Retina (tissue), 1 donor: ENCODE results near the gene HNRNPL.
"Not testable (repeated sequence)": the region's sequence is repeated elsewhere in the genome, so short reads cannot be mapped to it uniquely, and the experiment has no call there.

Experiments used
- DNase-seq: peaks from one replicate; pipeline ENCODE4 v3.0.0-alpha.2; 2016

Gene HNRNPL

DNA sequence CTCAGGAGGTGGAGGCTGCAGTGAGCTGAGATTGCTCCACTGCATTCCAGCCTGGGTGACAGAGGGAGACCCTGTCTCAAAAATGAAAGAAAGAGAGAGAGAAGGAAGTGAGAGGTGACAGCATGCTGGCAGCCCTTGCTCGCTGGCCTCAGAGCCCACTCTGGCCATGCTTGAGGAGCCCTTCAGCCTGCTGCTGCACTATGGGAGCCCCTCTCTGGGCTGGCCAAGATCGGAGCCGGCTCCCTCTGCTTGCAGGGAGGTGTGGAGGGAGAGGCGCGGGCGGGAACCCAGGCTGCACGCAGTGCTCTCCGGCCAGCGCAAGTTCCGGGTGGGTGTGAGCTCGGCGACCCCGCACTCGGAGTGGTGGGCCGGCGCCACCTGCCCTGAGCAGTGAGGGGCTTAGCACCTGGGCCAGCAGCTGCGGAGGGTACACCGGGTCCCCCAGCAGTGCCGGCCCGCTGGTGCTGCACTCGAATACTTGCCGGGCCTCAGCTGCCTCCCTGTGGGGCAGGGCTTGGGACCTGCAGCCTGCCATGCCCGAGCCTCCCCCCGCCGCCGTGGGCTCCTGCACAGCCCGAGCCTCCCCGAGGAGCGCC lies 28.5 kb downstream of the HNRNPL start:
- not testable (repeated sequence) for DNase-seq

DNA sequence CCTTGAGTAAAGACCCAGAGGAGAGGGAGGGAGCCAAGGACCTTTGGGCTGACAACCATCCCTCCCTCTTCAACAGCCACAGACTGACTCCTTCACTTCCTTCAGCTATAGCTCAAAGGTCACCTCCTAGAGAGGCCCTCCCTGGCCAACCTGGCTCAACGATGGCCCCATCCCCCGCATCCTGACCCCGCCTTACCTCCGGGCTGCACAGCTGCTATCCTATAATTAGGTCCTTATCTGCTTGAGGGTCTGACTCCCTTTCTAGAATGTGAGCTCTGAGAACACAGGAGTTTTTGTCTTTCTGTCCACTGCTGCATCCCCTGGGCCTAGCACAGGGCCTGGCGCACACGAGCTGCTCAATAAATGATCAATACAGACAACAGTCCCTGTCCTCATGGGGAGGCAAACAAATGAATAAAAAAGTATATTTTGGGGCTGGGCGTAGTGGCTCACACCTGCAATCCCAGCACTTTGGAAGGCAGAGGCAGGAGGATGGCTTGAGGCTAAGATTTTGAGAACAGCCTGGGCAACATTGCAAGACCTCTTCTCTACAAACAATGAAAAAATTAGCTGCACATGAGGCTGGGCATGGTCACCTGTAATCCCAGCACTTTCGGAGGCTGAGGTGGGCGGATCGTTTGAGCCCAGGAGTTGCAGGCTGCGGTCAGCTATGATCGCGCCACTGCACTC lies 30.4 kb downstream of the HNRNPL start:
- no peak for DNase-seq

DNA sequence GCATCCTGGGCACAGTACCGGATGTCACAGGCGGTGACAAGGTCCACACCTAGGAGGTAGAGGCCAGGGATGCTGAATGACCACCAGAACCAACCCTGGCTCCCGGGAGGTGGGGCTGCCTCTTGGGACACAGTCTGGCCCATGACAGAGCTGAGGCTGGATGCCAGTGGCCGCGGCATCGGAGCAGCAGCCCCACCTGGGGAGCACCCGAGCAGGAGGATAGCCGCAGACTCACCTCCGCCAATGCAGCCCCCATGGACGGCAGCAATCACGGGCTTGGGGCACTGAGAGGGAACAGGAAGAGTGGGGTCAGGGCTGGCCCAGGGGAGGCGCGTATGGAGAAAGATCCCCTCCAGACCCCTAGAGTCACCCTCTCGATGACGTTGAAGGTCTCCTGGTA lies 32.7 kb downstream of the HNRNPL start:
- DNase-seq: no peak

DNA sequence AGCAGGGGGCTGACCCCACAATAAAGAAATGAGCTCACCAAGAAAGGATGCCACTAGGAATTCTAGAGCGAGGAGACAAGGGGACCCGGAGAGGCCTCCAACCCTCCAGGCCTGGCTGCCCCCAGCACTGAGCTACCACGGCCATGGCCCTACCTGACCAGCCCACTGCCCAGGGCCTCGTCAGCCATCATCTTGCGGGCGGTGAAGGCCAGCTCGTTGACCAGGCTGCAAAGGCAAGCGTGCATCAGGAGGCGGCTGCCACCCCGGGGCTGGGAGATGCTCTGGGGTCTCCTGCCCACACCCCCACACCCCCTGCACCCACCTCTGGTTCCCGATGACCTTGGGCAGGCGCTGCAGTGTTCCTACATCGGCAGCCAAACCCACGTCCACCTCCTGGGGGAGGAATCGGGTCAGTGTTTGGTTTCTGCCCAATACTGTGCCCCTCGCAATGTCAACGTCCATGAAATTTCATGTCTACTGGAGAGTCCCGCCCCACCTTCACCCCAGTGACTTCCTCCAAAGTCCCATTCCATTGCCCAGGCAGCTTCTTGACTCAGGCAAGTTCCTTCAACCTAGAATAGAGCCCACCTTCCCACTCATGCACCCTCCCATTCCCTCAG lies 33.5 kb downstream of the HNRNPL start:
- no peak for DNase-seq

DNA sequence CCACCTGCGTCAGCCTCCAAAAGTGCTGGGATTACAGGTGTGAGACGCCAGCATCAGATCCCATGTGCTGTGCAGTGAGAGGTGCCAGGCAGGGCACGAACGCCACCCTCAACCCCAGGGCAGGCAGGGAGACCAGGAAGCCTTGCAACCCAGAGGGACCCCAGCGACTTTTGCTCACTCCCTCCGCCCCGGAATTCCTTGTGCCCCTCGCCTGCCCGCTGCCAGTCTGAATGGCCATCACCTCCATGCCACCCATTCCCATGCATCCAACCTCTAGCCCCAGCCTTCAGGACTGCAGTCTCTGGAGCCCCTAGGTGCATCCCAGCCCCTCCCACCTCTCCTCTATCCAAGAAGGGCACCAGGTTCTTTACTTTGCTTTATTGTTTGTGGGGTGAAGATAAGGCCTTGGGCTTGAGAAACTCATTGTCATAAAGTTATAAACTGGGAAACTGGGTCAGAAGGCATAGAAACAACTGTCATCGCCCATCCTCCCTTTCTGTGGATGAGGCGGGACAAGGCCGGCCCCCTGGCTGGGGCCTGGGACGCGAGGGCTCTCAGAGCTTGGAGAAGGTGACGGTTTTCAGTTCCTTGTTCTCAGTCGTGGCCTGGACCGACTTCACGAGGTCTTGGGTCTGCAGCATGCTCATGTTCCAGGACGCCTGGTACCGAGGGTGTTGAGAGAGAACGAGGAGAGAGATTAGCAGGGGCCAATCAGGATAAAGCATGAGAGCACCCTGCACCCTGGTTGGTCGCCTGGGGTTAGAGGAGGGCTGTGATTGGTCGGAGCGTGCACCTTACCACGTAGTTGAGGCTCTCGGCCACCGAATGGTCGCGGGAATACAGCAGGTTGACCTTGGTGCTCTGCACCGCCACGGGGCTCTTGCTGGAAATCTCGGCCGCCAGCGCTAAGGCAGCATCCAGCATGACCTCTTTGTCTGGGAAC lies 34.5 kb downstream of the HNRNPL start:
- no peak for DNase-seq

DNA sequence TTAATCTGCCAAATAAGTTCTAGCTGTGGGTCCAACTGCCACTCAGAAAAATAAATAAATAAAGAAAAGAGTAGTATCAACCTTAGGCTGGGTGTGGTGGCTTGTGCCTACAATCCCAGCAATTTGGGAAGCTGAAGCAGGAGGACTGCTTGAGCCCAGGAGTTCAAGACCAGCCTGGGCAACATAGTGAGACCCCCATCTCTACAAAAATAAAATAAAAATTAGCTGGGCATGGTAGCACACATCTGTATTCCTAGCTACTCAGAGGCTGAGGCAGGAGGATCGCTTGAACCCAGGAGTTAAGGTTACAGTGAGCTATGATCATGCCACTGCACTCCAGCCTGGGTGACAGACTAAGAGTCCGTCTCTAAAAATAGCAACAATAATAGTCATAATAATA lies 35.9 kb downstream of the HNRNPL start:
- DNase-seq: not testable (repeated sequence)

DNA sequence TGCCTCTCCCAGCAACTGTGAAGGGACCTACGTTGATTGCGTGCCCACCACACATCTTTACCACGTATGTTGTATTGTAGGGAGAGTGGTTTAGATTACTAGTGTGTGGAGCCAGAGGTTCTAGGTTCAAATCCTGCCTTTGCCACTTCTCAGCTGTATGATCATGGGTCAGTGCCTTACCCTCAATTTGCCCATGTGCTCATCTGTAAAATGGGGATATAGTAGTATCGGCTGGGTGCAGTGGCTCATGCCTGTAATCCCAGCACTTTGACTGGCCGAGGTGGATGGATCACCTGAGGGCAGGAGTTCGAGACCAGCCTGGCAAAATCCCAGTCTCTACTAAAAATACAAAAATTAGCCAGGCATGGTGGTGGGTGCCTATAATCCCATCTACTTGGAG lies 36.5 kb downstream of the HNRNPL start:
- no peak for DNase-seq

DNA sequence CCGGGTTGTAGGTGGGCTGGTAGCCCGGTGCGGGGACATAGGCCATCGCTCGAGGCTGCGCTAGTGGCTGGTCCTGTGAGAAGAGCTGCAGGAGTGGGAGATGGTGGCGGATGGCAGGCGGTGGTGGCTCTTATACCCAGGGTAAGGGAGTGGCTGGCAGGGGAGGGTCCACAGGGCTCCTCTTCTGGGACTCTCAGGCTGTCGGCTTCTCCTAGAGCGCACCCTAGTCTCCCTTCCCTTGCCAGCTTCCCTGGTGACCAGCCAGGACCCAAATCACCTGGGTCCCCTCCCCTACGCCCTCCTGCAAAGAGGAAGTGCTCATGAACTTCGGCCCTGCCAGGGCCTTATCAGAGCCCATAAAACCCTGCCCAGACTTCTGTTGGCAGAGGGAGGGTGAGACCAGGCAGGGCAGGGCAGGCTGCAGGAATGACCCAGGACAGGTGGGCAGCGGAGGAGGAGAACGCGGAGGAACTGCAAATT lies 36.9 kb downstream of the HNRNPL start, which contains the start of gene LGALS4:
TSS of gene LGALS4 (minus strand) at position 105 of the 480 bp plus-strand sequence. CDS start at position 46, 59 bp downstream.
- no peak for DNase-seq

DNA sequence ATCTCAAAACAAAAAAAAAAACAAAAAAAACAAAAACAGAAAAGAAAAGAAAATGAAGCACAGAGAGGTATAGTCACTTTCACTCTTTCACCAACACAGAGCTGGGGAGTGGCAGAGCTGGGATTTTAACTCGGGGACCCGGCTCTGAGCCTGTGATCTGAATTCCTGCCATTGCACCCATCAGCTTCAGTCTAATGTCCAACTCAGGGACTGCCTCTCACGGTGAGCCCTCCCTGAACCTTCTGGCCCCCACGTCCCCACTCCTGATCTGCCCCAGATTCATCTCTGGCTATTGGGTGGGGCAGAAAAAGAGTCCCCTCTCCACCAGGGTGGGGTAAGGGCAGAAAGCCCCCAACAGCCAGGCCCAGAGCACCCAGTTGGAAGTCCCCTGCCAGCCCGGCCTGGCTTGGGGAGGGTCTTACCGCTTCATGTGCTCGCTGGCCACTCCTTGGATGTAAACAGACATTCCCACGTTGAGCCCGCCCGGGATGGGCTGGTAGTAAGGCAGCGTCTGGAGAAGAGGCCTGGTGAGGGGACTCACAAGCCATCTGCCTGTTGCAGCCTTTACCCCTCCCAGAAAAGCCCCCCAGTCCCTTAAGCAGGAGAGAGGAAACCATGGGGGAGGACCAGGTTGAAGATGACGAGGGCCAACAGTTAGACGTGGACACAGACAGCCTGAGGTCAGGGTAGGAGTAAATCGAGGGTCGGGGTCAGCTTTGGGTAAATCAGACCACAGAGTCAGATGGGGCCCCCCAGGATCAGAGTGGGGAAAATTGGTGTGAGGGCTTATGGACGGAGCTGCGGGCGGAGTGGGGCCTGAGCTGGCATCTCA lies 37.6 kb downstream of the HNRNPL start:
- no peak for DNase-seq

DNA sequence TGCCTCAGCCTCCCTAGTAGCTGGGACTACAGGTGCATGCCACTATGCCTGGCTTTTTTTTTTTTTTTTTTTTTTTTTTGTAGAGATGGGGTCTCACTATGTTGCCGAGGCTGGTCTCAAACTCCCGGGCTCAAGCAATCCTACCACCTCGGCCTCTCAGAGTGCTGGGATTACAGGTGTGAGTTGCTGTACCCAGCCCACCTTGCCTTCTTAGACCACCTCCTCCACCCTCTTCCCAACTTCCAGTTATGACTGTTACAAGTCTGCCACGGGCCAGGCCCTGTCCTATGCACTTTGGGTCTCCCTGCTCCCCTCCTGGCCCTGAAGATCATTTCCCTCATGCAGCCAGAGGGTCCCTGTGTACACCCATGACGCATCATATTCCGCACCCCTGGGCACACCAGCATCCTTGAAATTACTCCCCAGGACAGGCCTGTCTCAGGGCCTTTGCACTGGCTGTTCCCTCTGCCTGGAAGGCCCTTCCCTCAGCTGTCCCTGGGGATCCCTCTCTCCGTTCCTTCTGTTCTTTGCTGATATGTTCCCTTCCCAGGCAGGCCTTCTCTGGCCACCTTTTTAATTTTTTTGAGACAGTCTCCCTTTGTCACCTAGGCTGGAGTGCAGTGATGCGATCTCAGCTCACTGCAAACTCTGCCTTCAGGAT lies 40.1 kb downstream of the HNRNPL start:
- DNase-seq: no peak

DNA sequence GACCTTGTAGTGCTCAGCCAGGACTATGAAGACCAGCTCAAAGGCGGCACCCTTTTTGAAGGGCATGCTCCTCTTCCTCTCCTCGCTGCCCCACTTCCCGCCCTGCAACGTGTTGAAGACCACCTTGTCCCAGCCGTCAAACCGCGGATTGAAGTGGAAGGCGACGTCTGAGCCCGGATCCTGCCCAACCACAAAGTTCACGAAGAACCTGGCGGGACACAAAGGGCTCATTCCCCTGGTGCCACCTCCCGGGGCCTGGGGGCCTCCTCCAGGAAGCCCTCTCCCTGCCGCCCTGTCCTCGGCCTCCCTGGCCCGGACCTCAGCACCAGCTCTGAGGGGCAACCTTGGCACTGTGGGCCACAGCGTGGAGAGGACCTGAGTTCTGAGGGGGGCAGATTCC lies 41.0 kb downstream of the HNRNPL start:
- DNase-seq: no peak

DNA sequence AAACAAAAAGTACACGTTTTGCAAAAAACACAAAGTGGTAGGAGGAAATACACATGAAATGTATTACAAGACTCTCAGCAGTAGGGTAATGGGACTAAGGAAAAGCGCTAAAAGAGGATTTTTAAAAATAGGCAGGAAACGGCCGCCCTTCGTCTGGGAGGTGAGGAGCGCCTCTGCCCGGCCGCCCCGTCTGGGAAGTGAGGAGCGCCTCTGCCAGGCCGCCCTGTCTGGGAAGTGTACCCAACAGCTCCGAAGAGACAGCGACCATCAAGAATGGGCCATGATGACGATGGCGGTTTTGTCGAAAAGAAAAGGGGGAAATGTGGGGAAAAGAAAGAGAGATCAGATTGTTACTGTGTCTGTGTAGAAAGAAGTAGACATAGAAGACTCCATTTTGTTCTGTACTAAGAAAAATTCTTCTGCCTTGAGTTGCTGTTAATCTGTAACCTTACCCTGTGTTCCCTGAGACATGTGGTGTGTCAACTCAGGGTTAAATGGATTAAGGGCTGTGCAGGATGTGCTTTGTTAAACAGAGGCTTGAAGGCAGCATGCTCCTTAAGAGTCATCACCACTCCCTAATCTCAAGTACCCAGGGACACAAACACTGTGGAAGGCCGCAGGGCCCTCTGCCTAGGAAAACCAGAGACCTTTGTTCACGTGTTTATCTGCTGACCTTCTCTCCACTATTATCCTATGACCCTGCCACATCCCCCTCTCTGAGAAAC lies 42.2 kb downstream of the HNRNPL start:
- DNase-seq: not testable (repeated sequence)

DNA sequence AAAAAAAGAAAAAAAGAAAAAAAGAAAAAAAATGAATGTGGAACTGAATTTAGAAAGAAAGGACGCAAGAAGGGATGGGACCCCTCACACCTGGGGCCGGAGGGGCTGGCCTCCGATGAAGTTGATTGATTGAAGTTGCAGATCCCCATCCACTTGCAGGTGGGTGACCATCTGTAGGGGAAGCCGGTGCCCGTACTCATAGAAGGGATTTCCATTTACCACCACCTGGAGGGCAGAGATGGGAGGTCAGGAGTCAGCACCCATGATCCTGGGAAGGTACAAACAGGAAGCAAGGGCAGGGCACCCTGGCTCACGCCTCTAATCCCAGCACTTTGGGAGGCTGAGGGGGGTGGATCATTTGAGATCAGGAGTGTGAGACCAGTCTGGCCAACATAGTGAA lies 43.4 kb downstream of the HNRNPL start:
- DNase-seq: no peak

DNA sequence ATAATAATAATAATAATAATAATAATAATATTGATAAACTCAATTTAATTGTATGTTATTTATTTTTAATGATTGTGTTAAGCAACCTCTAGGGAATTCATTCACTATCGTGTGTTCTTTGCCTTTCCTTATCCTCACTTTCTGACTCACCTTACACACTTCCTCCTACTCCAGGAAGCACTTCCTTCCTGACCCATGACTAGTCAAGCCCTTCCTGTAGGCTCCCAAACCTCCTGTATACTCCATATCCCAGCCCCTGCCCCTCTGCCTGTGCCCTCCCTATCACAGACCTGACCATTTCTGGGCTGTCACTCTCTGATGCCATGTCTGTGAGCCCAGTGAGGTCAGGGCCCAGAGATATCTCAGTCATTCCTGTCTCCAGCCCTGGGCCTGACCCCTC lies 44.6 kb downstream of the HNRNPL start:
- DNase-seq: no peak

DNA sequence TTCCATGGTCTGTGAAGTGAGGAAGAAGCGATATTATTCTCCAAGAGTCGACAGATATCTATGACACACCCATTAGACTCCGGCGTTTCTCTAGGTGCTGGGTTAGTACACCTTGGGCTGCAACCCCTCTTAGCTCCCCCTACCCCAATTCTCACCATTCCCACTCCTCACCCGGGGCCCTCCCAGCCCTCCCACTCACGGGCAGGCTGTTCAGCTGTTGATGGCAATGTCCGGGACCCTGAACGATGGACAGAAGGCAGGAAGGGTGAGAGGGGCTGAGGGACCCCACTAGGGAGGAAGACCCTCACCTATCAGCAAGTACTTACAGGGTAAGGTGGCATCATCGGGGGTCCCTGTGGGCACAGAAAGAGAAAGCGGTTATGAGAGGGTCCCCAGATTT lies 46.2 kb downstream of the HNRNPL start:
- no peak for DNase-seq

DNA sequence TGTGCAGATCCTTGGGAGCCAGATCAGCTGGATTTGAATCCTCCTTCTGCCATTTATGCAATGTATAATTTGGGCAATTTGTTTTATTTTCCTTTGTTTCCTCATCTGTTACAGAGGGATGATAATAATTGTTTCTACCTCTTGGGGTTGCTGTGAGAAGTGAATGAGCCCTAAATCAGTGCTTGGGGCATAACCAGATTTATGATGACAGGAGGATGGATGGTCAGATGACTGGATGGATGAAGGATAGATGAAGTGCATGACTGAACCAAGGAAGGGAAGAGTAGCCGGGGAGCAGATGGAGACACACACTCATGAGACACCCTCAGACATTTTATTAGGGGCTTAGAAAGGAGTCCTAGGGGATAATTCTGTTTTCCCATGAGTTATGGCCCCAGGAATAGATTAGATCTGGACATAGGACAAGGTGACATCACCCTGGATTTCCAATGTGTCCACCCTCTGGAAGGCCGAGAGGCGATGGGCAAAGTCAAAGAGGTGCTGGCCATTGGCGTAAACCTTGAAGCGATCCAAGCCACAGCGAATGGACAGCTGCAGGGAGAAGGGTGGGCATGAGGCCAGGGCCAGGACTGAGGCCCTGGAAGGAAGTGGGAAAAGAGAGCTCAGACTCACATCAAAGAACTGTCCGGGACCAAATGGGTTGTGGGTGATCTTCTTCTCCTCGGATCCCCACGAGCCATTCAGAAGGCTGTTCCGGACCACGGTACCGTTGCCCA lies 48.3 kb downstream of the HNRNPL start:
- no peak for DNase-seq

DNA sequence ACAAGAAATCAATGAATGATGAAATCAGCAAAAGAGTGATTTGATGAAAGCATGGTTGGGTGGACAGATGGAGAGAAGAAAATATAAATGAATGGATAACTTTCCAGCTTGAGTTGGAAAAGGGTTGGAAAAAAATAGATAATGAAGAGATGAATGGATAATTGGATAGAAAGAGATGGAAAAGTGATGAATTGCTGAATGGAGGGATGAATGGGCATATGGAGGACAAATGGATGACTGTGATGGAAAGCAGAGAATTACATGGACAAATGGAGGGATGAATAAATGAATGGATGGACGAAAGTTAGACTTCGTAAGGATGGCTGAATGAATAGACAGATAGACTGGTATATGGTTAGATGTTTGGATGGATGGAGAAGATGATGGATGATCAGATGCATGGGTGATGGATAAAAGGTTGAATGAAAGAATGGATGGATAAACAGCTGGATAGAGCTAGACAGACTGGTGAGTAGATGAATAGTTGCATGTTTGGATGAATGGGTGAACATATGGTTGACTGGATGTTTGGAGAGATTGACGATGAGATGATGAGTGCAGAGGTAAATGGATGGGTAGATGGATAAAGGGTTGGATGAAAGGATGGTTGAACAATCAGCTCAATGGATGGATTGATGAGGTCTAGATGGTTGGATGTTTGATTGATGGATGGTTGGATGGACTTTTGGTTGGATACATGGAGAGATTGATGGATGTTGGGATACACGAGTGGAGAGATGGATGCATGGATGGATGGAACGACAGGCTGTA lies 49.0 kb downstream of the HNRNPL start:
- DNase-seq: no peak

DNA sequence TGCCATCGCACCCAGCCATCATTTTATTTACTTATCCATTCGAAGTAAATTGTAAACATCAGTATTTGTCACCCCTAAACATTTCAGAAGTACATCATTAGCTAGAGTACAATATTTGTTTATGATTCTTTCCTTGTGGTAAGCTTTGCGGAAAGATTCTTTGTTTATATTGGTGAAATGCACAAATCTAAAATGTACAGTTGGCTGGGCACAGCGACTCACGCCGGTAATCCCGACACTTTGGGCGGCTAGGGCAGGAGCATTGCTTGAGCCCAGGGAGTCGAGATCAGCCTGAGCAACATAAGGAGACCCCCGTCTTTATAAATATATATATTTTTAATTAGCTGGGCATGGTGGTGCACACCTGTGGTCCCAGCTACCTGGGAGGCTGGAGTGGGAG lies 50.7 kb downstream of the HNRNPL start:
- DNase-seq: no peak

DNA sequence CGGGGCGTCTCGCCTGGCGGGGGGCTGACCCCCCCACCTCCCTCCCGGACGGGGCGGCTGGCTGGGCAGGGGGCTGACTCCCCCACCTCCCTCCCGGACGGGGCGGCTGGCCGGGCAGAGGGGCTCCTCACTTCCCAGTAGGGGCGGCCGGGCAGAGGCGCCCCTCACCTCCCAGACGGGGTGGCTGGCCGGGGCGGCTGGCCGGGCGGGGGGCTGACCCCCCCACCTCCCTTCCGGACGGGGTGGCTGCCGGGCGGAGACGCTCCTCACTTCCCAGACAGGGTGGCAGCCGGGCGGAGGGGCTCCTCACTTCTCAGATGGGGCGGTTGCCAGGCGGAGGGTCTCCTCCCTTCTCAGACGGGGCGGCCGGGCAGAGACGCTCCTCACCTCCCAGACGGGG lies 52.0 kb downstream of the HNRNPL start:
- not testable (repeated sequence) for DNase-seq
